Activated naive CD4-positive, alpha-beta T cell treated with anti-CD3 and anti-CD28 coated beads, Interleukin-2, amount 50 U/mL, for 24 hours (primary cell): ENCODE results near the gene BCL11A.
A peak's percentile ranks its signal among the peaks of the same experiment; 100 is the strongest.

Experiments
- H3K27ac Mint-ChIP-seq: one replicate; pipeline ENCODE4 v1.8.0; 2021; ENCODE audit warnings: mild to moderate bottlenecking, mixed read lengths
- H3K27me3 Mint-ChIP-seq: one replicate; pipeline ENCODE4 v1.8.0; 2021; ENCODE audit warnings: mixed read lengths
- H3K36me3 Mint-ChIP-seq: one replicate; pipeline ENCODE4 v1.8.0; 2021; ENCODE audit warnings: mixed read lengths
- H3K4me1 Mint-ChIP-seq: one replicate; pipeline ENCODE4 v1.8.0; 2021; ENCODE audit warnings: mixed read lengths
- H3K4me3 Mint-ChIP-seq: one replicate; pipeline ENCODE4 v1.8.0; 2021; ENCODE audit warnings: mild to moderate bottlenecking, mixed read lengths
- H3K9me3 Mint-ChIP-seq: one replicate; pipeline ENCODE4 v1.8.0; 2021; ENCODE audit warnings: mixed read lengths

The BCL11A gene

GRCh38 chr2:60498816-60499429 is 54.5 kb downstream of the BCL11A start:
- Mint-ChIP-seq H3K4me3 (no peak overlapping the region), H3K27me3 (peaks cover 2% of the 10 kb centered on the region), H3K27ac (no peak overlapping the region), H3K36me3 (no peaks in the 10 kb centered on the region), H3K9me3 (no peaks in the 10 kb centered on the region), H3K4me1 (no peaks in the 10 kb centered on the region)

- H3K9me3 Mint-ChIP-seq: no peaks in the 10 kb centered on the region
- H3K27me3 Mint-ChIP-seq: peaks cover 2% of the 10 kb centered on the region
- H3K36me3 Mint-ChIP-seq: no peaks in the 10 kb centered on the region
- H3K4me1 Mint-ChIP-seq: no peaks in the 10 kb centered on the region
- H3K27ac Mint-ChIP-seq: no peak overlapping the region
- no peak overlapping the region for H3K4me3 Mint-ChIP-seq
Measured at GRCh38 chr2:60498127-60498815, 55.2 kb downstream of the BCL11A start.

- Mint-ChIP-seq H3K4me1 (no peaks in the 10 kb centered on the region), H3K27me3 (peaks cover 2% of the 10 kb centered on the region), H3K9me3 (no peaks in the 10 kb centered on the region), H3K27ac (no peak overlapping the region), H3K36me3 (no peaks in the 10 kb centered on the region), H3K4me3 (no peak overlapping the region)
Measured at GRCh38 chr2:60497500-60497899, 56.0 kb downstream of the BCL11A start.

- Mint-ChIP-seq H3K27me3 (peaks cover 2% of the 10 kb centered on the region), H3K9me3 (no peaks in the 10 kb centered on the region), H3K36me3 (no peaks in the 10 kb centered on the region), H3K4me1 (no peaks in the 10 kb centered on the region), H3K27ac (no peak overlapping the region), H3K4me3 (no peak overlapping the region)
Measured at GRCh38 chr2:60496956-60497355, 56.5 kb downstream of the BCL11A start.

GRCh38 chr2:60496475-60496874 is 57.0 kb downstream of the BCL11A start:
- Mint-ChIP-seq H3K27me3 (peaks cover 3% of the 10 kb centered on the region), H3K36me3 (no peaks in the 10 kb centered on the region), H3K27ac (no peak overlapping the region), H3K4me3 (no peak overlapping the region), H3K4me1 (no peaks in the 10 kb centered on the region), H3K9me3 (no peaks in the 10 kb centered on the region)

GRCh38 chr2:60495041-60495625 is 58.3 kb downstream of the BCL11A start:
- Mint-ChIP-seq H3K27ac (no peak overlapping the region), H3K36me3 (no peaks in the 10 kb centered on the region), H3K4me3 (no peak overlapping the region), H3K9me3 (no peaks in the 10 kb centered on the region), H3K4me1 (no peaks in the 10 kb centered on the region), H3K27me3 (peaks cover 3% of the 10 kb centered on the region)

GRCh38 chr2:60493804-60494387 is 59.6 kb downstream of the BCL11A start:
- Mint-ChIP-seq H3K9me3 (no peaks in the 10 kb centered on the region), H3K4me3 (no peak overlapping the region), H3K27ac (no peak overlapping the region), H3K27me3 (peaks cover 3% of the 10 kb centered on the region), H3K4me1 (no peaks in the 10 kb centered on the region), H3K36me3 (no peaks in the 10 kb centered on the region)

- H3K27ac Mint-ChIP-seq: peak overlapping the region; percentile 25
- H3K36me3 Mint-ChIP-seq: no peaks in the 10 kb centered on the region
- no peaks in the 10 kb centered on the region for H3K4me1 Mint-ChIP-seq
- peaks cover 3% of the 10 kb centered on the region for H3K27me3 Mint-ChIP-seq
- no peak overlapping the region for H3K4me3 Mint-ChIP-seq
- no peaks in the 10 kb centered on the region for H3K9me3 Mint-ChIP-seq
Measured at GRCh38 chr2:60492548-60492947, 60.9 kb downstream of the BCL11A start.

- H3K27ac Mint-ChIP-seq: no peak overlapping the region
- no peaks in the 10 kb centered on the region for H3K4me1 Mint-ChIP-seq
- H3K36me3 Mint-ChIP-seq: no peaks in the 10 kb centered on the region
- H3K27me3 Mint-ChIP-seq: peaks cover 2% of the 10 kb centered on the region
- no peak overlapping the region for H3K4me3 Mint-ChIP-seq
- no peaks in the 10 kb centered on the region for H3K9me3 Mint-ChIP-seq
Measured at GRCh38 chr2:60490848-60491247, 62.6 kb downstream of the BCL11A start.

- no peaks in the 10 kb centered on the region for H3K9me3 Mint-ChIP-seq
- no peak overlapping the region for H3K4me3 Mint-ChIP-seq
- H3K4me1 Mint-ChIP-seq: no peaks in the 10 kb centered on the region
- H3K36me3 Mint-ChIP-seq: no peaks in the 10 kb centered on the region
- H3K27ac Mint-ChIP-seq: no peak overlapping the region
- H3K27me3 Mint-ChIP-seq: peaks cover 3% of the 10 kb centered on the region
Measured at GRCh38 chr2:60490441-60490840, 63.0 kb downstream of the BCL11A start.

- Mint-ChIP-seq H3K27me3 (peaks cover 3% of the 10 kb centered on the region), H3K27ac (no peak overlapping the region), H3K4me3 (no peak overlapping the region), H3K9me3 (no peaks in the 10 kb centered on the region), H3K36me3 (no peaks in the 10 kb centered on the region), H3K4me1 (no peaks in the 10 kb centered on the region)
Measured at GRCh38 chr2:60489289-60489688, 64.2 kb downstream of the BCL11A start.

GRCh38 chr2:60488291-60488690 is 65.2 kb downstream of the BCL11A start:
- Mint-ChIP-seq H3K27me3 (peaks cover 3% of the 10 kb centered on the region), H3K9me3 (no peaks in the 10 kb centered on the region), H3K4me1 (no peaks in the 10 kb centered on the region), H3K4me3 (no peak overlapping the region), H3K36me3 (no peaks in the 10 kb centered on the region), H3K27ac (no peak overlapping the region)

GRCh38 chr2:60487174-60487573 is 66.3 kb downstream of the BCL11A start:
- no peak overlapping the region for H3K4me3 Mint-ChIP-seq
- H3K4me1 Mint-ChIP-seq: no peaks in the 10 kb centered on the region
- H3K27me3 Mint-ChIP-seq: peaks cover 3% of the 10 kb centered on the region
- H3K36me3 Mint-ChIP-seq: no peaks in the 10 kb centered on the region
- H3K9me3 Mint-ChIP-seq: no peaks in the 10 kb centered on the region
- no peak overlapping the region for H3K27ac Mint-ChIP-seq

- Mint-ChIP-seq H3K4me3 (no peak overlapping the region), H3K36me3 (no peaks in the 10 kb centered on the region), H3K27me3 (peaks cover 3% of the 10 kb centered on the region), H3K4me1 (no peaks in the 10 kb centered on the region), H3K27ac (no peak overlapping the region), H3K9me3 (no peaks in the 10 kb centered on the region)
Measured at GRCh38 chr2:60486551-60486950, 66.9 kb downstream of the BCL11A start.

- peaks cover 6% of the 10 kb centered on the region for H3K27me3 Mint-ChIP-seq
- no peaks in the 10 kb centered on the region for H3K36me3 Mint-ChIP-seq
- no peaks in the 10 kb centered on the region for H3K4me1 Mint-ChIP-seq
- no peak overlapping the region for H3K4me3 Mint-ChIP-seq
- no peak overlapping the region for H3K27ac Mint-ChIP-seq
- H3K9me3 Mint-ChIP-seq: no peaks in the 10 kb centered on the region
Measured at GRCh38 chr2:60486067-60486466, 67.4 kb downstream of the BCL11A start.

- no peaks in the 10 kb centered on the region for H3K9me3 Mint-ChIP-seq
- H3K4me1 Mint-ChIP-seq: no peaks in the 10 kb centered on the region
- H3K27me3 Mint-ChIP-seq: peaks cover 6% of the 10 kb centered on the region
- no peak overlapping the region for H3K4me3 Mint-ChIP-seq
- no peaks in the 10 kb centered on the region for H3K36me3 Mint-ChIP-seq
- no peak overlapping the region for H3K27ac Mint-ChIP-seq
Measured at GRCh38 chr2:60485550-60485949, 67.9 kb downstream of the BCL11A start.
